Heart left ventricle (tissue), 16 donors: ENCODE measurements around the gene OMD. TPM values are rescaled to one million over a fixed set of nuclear protein-coding genes. Genes with fewer than 3 reads are reported as not detected.
"Not testable (repeated sequence)": the region's sequence is repeated elsewhere in the genome, so short reads cannot be mapped to it uniquely, and the experiment has no call there.

Experiments
- ATAC-seq, 4 donors: fragments of 200-7000 bp; cut with Tn5 transposase; one replicate each; pipeline ENCODE4 v1.9.1; 2020 to 2022; ENCODE audit warnings: moderate library complexity in 4 of 4, mild to moderate bottlenecking in 3 of 4, moderate number of reproducible peaks in 1 of 4
- DNase-seq, 5 donors: peaks; one replicate each; pipeline ENCODE4 v3.0.0-alpha.2; 2020
- H3K27ac ChIP-seq, 12 donors: fragments of 200-600 bp; sonication (generic) in 4 of 12; one replicate each; pipeline versions ENCODE4 v1.5.0 to v1.8.0; 2016 to 2022; ENCODE audit warnings: mild to moderate bottlenecking in 2 of 12
- H3K27me3 ChIP-seq, 9 donors: fragments of 200-600 bp; sonication (generic) in 2 of 9; one replicate each; pipeline versions ENCODE4 v1.5.1 to v1.8.0; 2016 to 2022; ENCODE audit warnings: mild to moderate bottlenecking in 3 of 9
- H3K36me3 ChIP-seq, 9 donors: fragments of 200-600 bp; sonication (generic) in 2 of 9; one replicate each; pipeline versions ENCODE4 v1.5.0 to v1.8.0; 2018 to 2022; ENCODE audit warnings: mild to moderate bottlenecking in 2 of 9
- H3K4me1 ChIP-seq, 12 donors: fragments of 200-600 bp; sonication (generic) in 4 of 12; one replicate each; pipeline versions ENCODE4 v1.5.0 to v1.8.0; 2016 to 2022; ENCODE audit warnings: mild to moderate bottlenecking in 3 of 12
- H3K4me3 ChIP-seq, 12 donors: fragments of 200-600 bp; sonication (generic) in 4 of 12; one replicate each; pipeline versions ENCODE4 v1.5.0 to v1.8.0; 2017 to 2022; ENCODE audit warnings: mild to moderate bottlenecking in 9 of 12, moderate library complexity in 4 of 12
- H3K9me3 ChIP-seq, 12 donors: fragments of 200-600 bp; sonication (generic) in 4 of 12; one replicate each; pipeline versions ENCODE4 v1.5.0 to v1.8.0; 2016 to 2022; ENCODE audit warnings: mild to moderate bottlenecking in 1 of 12
- POLR2A ChIP-seq, 2 donors: fragments of 450-650 bp; IDR thresholded peaks; one replicate each; pipeline ENCODE4 v1.6.1; 2017; ENCODE audit warnings: antibody characterized with exemption in 2 of 2, mild to moderate bottlenecking in 2 of 2, moderate library complexity in 2 of 2
- WGBS, 4 donors: extraction: QIAGEN DNeasy Blood & Tissue Kit in 2 of 4; methylation state at CpG; one replicate each; pipeline versions ENCODE4 v1.1.5 to v1.1.7; 2013 to 2018; 5-methylcytosine and 5-hydroxymethylcytosine counted together
- intact Hi-C, 10 donors: fragments of 100-400 bp; cut with DNase I; formaldehyde crosslinking; loops; one replicate each; pipeline versions ENCODE4 v1.11.1 to v1.14.2; 2022
- polyA plus RNA-seq, 2 donors: library from polyadenylated mRNA; stranded (reverse); fragments of 200-250 nt; gene quantifications; one replicate each; pipeline ENCODE4 v1.2.3, GENCODE V29; 2013
- total RNA-seq, 9 donors: library from RNA; depleted of rRNA in 2 of 9; stranded (reverse); fragments of >200 nt in 2 of 9; fragmentation: NEBNext Ultra II Directional in 3 of 9; extraction: Animal tissue kit (Norgen Biotek cat#: 25700) in 3 of 9; gene quantifications; one replicate each; pipeline versions ENCODE4 v1.1.0 to v1.2.4, GENCODE V29; 2016 to 2023
- TF ChIP-seq, protein P1 (sequence below), 12 donors: fragments of 200-600 bp; sonication (generic) in 4 of 12; IDR thresholded peaks; one replicate each; pipeline versions ENCODE4 v1.5.0 to v1.8.0; 2018 to 2022; ENCODE audit warnings: antibody characterized with exemption in 12 of 12, mild to moderate bottlenecking in 5 of 12
- donor health status: ischemic (EF 13 %, LVEDD 7.1; RV severe dilation, severe dysfunction).
- donor health status: healthy with polysubstance abuse.
- donor health status: DM: no; HTN: yes; CAD: no.
- donor health status: DM: no; HTN: no; CAD: no.
- donor health status: ischemic (EF 25% LVEDD 6.9; RV normal size, moderate dysfunction).
- donor health status: ischemic (EF 25% LVEDD 5.7; RV mildly dilated, moderate dysfunction).
- donor health status: healthy.
- donor health status: DM: yes; HTN: yes; CAD: no.
- donor health status: ischemic (EF 35%, LVEDD 5.7; RV mildly dilated, moderate dysfunction).
- donor health status: nonischemic (EF 11% LVEDD 7.7; RV severe dilation, severe dysfunction).
- donor health status: DM: yes; HTN: yes; CAD: no.
- donor health status: PGD.
- donor health status: ischemic (EF 29% LVEDD 5.4; RV normal size, mild dysfunction).
- donor health status: nonischemic (EF 23%, LVEDD 6.1; RV moderate dilation, normal function).

Gene OMD
- total and polyA plus RNA-seq, 11 donors: 1.5 to 10.2 (median 5.5) TPM

GRCh38 chr9:92422611-92423338, 1.5 kb downstream of the OMD start:
- WGBS, 4 donors: 72 to 82% (median 80%) methylated on average over 2 of the region's 2 CpGs
- intact Hi-C loops: loop anchor here in 1 of 10 donors (5.0 kb wide), 1 partner anchor 70 kb away; no protein-coding TSS in a partner anchor
- ATAC-seq (no peak), DNase-seq (no peak)
- Histone ChIP-seq H3K9me3 (no peaks in the 10 kb centered on the region), H3K4me3 (peak overlapping the region in 10 of 12 donors; percentile 7 to 53 (median 27)), H3K27ac (peak overlapping the region in 5 of 12 donors; percentile 16 to 63 (median 51)), H3K4me1 (peaks cover 0 to 26% (median 0%) of the 10 kb centered on the region in 12 donors), H3K27me3 (no peaks in the 10 kb centered on the region), H3K36me3 (no peaks in the 10 kb centered on the region)
- TF ChIP-seq, protein P1, sequence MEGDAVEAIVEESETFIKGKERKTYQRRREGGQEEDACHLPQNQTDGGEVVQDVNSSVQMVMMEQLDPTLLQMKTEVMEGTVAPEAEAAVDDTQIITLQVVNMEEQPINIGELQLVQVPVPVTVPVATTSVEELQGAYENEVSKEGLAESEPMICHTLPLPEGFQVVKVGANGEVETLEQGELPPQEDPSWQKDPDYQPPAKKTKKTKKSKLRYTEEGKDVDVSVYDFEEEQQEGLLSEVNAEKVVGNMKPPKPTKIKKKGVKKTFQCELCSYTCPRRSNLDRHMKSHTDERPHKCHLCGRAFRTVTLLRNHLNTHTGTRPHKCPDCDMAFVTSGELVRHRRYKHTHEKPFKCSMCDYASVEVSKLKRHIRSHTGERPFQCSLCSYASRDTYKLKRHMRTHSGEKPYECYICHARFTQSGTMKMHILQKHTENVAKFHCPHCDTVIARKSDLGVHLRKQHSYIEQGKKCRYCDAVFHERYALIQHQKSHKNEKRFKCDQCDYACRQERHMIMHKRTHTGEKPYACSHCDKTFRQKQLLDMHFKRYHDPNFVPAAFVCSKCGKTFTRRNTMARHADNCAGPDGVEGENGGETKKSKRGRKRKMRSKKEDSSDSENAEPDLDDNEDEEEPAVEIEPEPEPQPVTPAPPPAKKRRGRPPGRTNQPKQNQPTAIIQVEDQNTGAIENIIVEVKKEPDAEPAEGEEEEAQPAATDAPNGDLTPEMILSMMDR (IDR thresholded peaks at IDR 0.05): no peak
- no peak for TF ChIP-seq POLR2A (IDR thresholded peaks at IDR 0.05)

DNA sequence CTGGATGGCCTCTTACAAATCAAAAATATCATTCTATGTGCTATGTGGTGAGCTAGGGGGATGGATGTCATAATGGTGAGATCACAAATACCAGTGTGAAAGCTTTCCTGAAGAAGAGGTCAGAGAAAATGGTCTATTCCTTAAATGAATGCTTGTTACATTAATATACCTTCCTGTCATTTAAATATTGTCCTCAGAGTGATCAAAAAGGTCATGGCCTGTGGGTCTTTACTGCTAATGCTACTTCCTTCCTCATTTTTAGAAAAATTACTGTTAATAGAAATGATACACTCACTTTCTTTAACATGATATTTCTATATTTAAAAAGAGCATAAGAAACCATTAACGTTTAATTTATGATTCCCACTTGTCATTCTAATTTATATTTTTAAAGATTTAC, 9.7 kb downstream of the OMD start:
- WGBS, 4 donors: 56 to 64% (median 60%) methylated on average over 1 of the region's 1 CpG
- intact Hi-C loops: no loop called here
- ATAC-seq (no peak), DNase-seq (no peak)
- peaks cover 0 to 18% (median 0%) of the 10 kb centered on the region in 12 donors for H3K4me1 ChIP-seq
- H3K4me3 ChIP-seq: no peak overlapping the region
- H3K27ac ChIP-seq: no peak overlapping the region
- no peaks in the 10 kb centered on the region for H3K36me3 ChIP-seq
- H3K27me3 ChIP-seq: no peaks in the 10 kb centered on the region
- peaks cover 0 to 9% (median 0%) of the 10 kb centered on the region in 12 donors for H3K9me3 ChIP-seq
- TF ChIP-seq POLR2A (IDR thresholded peaks at IDR 0.05): no peak
- TF ChIP-seq, protein P1 (IDR thresholded peaks at IDR 0.05): no peak

GRCh38 chr9:92411157-92411556, 13.1 kb downstream of the OMD start:
- DNase-seq, H3K36me3 ChIP-seq, intact Hi-C loops, H3K27me3 ChIP-seq, H3K4me3 ChIP-seq, H3K9me3 ChIP-seq: not testable (repeated sequence)
- ATAC-seq: peak in 1 of 4 donors; percentile 21
- WGBS, 4 donors: 76 to 86% (median 81%) methylated on average over 4 of the region's 4 CpGs
- peak overlapping the region in 5 of 12 donors; percentile 21 to 53 (median 26) for H3K27ac ChIP-seq
- peaks cover 0 to 31% (median 0%) of the 10 kb centered on the region in 12 donors for H3K4me1 ChIP-seq

GRCh38 chr9:92408747-92409478, 15.4 kb downstream of the OMD start:
- no peak for ATAC-seq
- TF ChIP-seq, protein P1 (IDR thresholded peaks at IDR 0.05): no peak
- TF ChIP-seq POLR2A (IDR thresholded peaks at IDR 0.05): no peak

More at GRCh38 chr9:92408747-92409478, 15.4 kb downstream of the OMD start:
- 88 to 100% (median 92%) methylated on average over 2 of the region's 2 CpGs for WGBS, 4 donors
- H3K27ac ChIP-seq: no peak overlapping the region
- H3K27me3 ChIP-seq: no peaks in the 10 kb centered on the region
- peaks cover 0 to 9% (median 0%) of the 10 kb centered on the region in 12 donors for H3K9me3 ChIP-seq
- no peaks in the 10 kb centered on the region for H3K36me3 ChIP-seq
- H3K4me3 ChIP-seq: no peak overlapping the region
- H3K4me1 ChIP-seq: peaks cover 0 to 31% (median 0%) of the 10 kb centered on the region in 12 donors
- no peak for DNase-seq
- intact Hi-C loops: no loop called here
